HG02943 (cell line): Measurements from ENCODE around the gene OMA1.
A peak's percentile ranks its signal among the peaks of the same experiment; 100 is the strongest.
"Not testable (repeated sequence)": the region's sequence is repeated elsewhere in the genome, so short reads cannot be mapped to it uniquely, and the experiment has no call there.

Experiments
- ATAC-seq: cut with Tn5 transposase; IDR thresholded peaks from one replicate; pipeline ENCODE4 v1.9.1; 2021; ENCODE audit warnings: mild to moderate bottlenecking, low read depth, moderate library complexity; ENCODE audit not compliant: unreplicated experiment

Gene OMA1

GRCh38 chr1:58574816-58575215 is 28.3 kb upstream of the OMA1 start:
- ATAC-seq, result no peak

DNA sequence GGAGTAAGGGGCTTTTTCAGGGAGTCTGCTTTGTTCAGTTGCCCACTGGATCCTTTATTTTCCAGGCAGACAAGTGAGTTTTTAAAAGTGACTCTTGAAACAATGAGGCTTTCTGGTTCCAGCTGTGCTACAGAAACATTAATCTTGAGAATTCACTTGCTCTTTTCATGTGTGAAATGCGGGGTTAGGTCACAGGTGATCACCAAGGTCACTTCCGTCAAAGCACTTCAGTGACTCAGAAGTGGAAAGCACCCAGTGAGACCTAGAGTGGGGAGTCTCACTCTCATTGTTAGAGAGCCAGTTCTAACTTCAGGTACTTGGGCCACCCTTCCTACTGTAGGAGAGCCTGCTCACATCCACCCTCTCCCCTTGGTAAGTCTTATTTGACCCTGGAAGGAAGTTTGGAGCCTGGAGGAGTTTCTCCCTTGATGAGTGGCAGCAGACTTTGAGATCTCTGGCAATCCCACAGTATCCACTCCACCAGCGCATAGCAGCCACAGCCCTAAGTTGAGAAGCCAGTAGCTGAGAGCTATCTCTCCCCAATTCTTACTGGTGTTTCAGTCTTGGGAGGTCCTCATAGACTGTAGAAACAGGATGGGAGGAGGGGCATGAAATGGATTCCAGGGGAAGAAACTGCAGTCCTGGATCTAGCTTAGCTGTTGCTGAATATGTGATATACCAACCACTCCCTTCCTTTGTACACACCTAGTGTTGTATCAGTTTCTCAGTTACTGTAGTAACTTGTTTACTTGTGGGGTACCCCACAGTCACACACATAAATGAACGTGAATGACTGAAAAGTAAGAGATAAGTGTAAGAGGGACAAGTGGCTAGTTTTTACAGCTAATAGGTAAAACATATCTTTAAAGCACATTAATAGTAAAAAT is 27.4 kb upstream of the OMA1 start:
- peak; percentile 95 for ATAC-seq

DNA sequence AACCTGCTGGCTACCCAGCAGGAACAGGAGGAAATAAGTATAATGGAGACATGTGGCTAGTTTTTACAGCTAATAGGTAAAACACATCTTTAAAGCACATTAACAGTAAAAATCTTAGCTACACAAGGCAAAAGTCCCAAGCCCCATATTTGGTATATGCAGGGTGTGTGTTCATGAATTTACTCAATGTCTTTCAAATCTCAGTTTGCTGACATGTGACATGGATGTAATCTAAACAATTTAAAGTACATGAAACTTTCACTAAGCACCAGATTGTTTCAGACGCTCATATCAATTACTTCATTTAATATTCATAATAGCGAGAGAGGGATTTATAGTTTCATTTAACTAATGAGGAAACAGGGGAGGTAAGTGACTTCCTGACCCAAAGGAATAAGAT is 26.6 kb upstream of the OMA1 start:
- ATAC-seq, result no peak

GRCh38 chr1:58572690-58573089 is 26.2 kb upstream of the OMA1 start:
- no peak for ATAC-seq

DNA sequence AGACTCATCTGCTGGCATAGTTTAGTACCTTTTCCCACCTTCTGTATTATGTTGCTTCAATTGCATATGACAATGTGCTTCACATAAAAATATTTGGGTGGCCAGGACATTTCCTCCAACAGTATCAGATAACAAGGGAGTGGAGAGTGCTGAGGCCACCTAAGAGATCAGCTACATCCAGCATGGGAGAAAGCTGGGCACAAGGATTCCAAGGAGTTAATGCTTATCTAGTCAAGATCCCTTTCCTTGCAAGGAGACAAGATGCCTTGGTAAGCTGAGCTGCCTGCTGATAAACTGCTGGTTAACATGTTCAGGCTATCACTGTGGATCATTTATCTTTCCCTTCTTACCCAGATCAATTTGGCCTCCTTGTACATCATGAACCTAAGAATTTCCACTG is 25.1 kb upstream of the OMA1 start:
- no peak for ATAC-seq

DNA sequence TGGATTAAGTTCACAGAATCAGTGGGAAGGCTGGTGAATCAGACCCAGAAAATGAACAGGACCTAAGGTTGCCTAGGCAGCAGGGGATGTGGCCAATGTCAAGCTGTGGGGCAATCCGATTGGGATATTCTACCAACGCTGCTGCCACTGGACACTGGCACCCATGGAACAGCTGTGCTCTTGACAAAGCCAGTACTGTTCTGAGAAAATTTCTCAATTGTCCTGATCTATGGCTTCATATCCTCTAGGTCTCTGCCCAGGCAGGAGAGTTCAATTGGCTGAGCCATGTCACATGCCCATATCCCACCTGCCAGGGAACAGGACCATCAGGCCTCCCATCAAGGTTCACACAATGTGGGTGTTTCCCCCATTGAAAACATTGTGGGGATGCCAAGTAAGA is 24.3 kb upstream of the OMA1 start:
- no peak for ATAC-seq

- no peak for ATAC-seq
Observed at GRCh38 chr1:58570094-58570493, 23.6 kb upstream of the OMA1 start.

DNA sequence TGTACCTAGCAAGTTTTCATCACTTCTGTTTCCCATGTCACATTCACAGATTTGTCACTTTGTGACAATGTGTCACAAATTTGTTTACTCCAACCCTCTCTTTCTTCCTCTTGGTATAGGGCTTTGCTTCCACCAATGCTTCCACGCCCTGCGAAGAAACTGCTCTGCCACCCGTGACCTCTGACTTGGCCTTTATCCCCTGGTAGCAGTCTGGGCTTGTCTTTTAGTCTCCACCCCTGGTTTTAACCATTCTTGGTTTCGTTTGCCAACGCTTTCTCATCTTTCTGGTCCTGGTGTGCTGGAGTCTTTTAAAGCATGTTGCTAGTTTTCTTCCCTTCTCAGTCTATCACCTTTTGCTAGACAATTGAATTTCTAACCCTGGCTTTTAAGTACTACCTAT is 22.4 kb upstream of the OMA1 start:
- ATAC-seq, result no peak

DNA sequence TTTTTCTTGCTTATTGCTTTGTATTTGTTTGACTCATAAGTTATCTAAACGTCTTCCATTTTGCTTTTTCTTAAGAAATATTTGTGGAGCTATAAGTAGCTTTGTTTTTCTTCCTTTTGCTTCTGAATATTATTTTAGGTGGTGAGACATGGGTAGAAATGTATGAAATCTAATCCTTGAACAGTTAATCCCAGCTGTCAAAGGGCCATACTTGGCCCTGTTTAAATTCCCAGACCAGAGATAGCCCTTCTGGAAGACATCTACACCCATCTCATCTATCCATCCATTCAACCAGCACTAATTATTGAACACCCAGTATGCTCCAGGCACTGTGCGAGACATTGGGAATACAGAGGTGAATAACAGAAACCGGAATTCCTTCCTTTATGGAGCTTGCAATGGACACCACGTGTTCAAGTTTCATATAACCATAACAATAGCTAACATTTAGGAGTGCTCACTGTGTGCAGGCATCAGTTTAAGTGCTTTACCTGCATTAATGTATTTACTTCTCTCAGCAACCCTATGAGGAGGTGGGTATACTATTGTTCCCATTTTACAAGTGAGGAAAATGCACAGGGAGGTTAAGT is 21.8 kb upstream of the OMA1 start:
- ATAC-seq, result no peak

GRCh38 chr1:58566339-58566738 is 19.8 kb upstream of the OMA1 start:
- ATAC-seq, result no peak

DNA sequence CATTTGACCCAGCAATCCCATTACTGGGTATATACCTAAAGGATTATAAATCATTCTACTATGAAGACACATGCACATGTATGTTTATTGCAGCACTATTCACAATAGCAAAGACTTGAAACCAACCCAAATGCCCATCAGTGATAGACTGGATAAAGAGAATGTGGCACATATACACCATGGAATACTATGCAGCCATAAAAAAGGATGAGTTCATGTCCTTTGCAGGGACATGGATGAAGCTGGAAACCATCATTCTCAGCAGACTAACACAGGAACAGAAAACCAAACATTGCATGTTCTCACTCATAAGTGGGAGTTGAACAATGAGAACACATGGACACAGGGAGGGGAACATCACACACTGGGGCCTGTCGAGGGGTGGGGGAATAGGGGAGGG is 17.2 kb upstream of the OMA1 start:
- ATAC-seq, result not testable (repeated sequence)

DNA sequence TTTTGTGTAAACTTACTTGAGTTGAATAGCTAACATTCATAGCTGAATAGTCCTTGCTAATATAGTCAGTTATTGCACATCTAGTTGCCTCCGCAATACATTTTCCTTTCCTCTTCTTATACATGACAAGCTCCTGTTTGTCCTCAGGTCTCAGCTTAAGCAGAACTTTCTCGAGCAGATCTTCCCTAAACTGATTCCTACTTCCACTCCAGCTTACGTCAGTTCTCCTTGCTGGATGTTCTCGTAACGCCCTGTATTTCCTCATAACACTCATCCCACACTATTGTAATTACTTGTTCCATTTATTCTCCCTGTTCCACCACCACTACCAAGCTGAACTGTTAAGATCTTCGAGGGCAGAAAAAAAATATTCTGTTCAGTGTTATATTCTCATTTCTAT is 15.1 kb upstream of the OMA1 start:
- no peak for ATAC-seq

- no peak for ATAC-seq
Observed at GRCh38 chr1:58555393-58555792, 8.9 kb upstream of the OMA1 start.

DNA sequence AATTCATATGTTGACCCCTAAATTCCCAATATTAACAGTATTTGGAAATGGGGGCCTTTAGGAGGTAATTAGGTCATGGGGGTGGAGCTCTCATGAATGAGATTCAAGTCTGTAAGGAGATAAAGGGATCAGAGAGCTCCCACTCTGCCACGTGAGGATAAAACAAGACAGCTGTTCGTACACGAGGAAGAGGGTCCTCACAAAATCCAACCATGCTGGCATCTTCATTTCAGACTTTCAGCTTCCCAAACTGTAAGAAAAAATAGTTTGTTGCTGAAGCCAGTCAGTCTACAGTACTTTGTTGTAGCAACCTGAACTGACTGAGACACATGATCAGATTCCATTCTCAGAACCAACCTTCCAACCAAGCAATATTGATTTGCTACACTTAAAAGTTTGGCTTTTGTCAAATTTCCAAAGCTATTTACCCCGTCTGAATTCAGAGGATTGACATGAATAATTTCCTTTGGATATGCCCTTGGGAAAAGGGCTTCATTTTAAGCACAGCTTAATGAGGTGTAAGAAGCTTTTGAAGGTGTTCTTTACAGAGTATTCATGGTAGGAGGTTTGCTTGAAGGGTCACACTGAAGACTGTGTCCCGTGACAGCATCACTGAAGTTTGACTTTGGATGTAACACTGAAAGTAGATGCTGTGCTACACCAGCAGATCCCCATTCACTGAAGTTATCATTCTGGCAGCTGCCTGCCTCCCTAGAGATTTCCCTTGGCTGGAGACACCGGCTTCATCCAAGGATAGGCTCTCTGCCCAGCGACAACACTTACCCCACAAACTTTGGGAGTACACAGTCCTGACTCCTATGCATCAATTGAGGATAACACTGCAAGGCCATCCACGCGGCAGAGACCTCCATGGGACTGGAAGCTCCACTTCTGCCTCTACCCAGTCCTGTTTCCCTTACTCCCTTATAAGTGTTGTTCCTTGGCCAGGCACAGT is 4.9 kb upstream of the OMA1 start:
- no peak for ATAC-seq

DNA sequence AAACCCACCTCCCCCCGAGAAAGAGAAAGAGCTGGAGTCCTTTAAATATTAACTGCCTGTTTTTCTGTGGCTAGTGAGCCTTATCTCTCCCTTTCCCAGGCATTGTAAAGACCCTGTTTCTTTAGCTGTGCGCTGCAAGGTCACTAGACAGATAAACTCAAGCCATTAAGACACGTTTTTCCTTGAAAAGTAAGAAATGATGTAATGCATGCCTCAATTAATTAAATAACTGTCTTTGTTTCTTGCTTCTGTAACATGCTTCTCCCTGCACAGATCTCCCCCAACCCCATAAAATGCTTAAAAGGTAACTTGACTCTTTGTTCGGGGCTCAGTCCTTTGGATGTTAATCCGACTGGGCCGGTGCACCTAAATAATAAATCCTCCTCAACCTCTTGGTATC is 2.8 kb upstream of the OMA1 start:
- not testable (repeated sequence) for ATAC-seq

DNA sequence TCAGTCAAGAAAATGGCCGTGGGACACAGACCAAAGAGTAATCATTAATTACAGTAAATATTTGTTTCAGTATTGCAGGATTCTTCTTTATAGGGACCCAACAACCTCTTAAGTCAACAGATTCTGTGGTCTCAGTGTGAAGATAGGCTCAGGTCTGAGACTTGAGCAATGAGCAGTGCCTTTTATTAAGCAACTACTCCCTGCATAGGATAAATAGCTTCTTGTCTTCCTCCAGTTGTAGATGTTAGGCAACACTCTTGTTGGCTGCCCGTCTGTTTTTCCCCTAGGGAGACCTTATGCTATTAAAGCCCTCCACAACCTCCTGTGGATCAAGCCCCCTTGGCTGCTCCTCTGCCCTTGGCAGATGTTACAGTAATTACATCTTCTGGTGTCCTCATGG is 1.8 kb upstream of the OMA1 start:
- ATAC-seq, result no peak

- ATAC-seq, result peak; percentile 49
Observed at GRCh38 chr1:58545591-58546519, 671 bp downstream of the OMA1 start.

GRCh38 chr1:58543260-58543659 is 3.3 kb downstream of the OMA1 start:
- ATAC-seq, result no peak

GRCh38 chr1:58539553-58539952 is 7.0 kb downstream of the OMA1 start:
- no peak for ATAC-seq

GRCh38 chr1:58538821-58539220 is 7.7 kb downstream of the OMA1 start:
- no peak for ATAC-seq
